Amygdala (tissue), 56 donors: Measurements from ENCODE around the gene STBD1.

ENCODE experiments used
- DNase-seq, 56 donors: peaks; one replicate each; lab custom pipeline; 2025; lab: John Stamatoyannopoulos, UW

STBD1 gene

GRCh38 chr4:76305971-76306881, at the start of gene STBD1:
Gene STBD1 (plus strand): TSS chr4:76306733. CDS start chr4:76306770, 37 bp downstream.
- peak in 39 of 56 donors; percentile 8 to 67 (median 35) for DNase-seq

GRCh38 chr4:76256968-76257367, 49.6 kb upstream of the STBD1 start:
- no peak for DNase-seq

- DNase-seq: no peak
These were observed 48.7 kb upstream of the STBD1 start for GRCh38 chr4:76257824-76258223.

- DNase-seq: no peak
These were observed 46.0 kb upstream of the STBD1 start for GRCh38 chr4:76260571-76260970.

GRCh38 chr4:76265631-76266218, 40.8 kb upstream of the STBD1 start:
- DNase-seq: no peak

- no peak for DNase-seq
These were observed 39.9 kb upstream of the STBD1 start for GRCh38 chr4:76266627-76267026.

- DNase-seq: no peak
These were observed 38.7 kb upstream of the STBD1 start for GRCh38 chr4:76267811-76268210.

GRCh38 chr4:76270244-76271175, 36.0 kb upstream of the STBD1 start:
- no peak for DNase-seq

- no peak for DNase-seq
These were observed 35.3 kb upstream of the STBD1 start for GRCh38 chr4:76271248-76271647.

- DNase-seq: no peak
These were observed 34.5 kb upstream of the STBD1 start for GRCh38 chr4:76272073-76272472.

- no peak for DNase-seq
These were observed 34.0 kb upstream of the STBD1 start for GRCh38 chr4:76272582-76272981.

- no peak for DNase-seq
These were observed 33.5 kb upstream of the STBD1 start for GRCh38 chr4:76272999-76273398.

- DNase-seq: no peak
These were observed 30.9 kb upstream of the STBD1 start for GRCh38 chr4:76275486-76276124.

- no peak for DNase-seq
These were observed 29.7 kb upstream of the STBD1 start for GRCh38 chr4:76276813-76277212.

GRCh38 chr4:76277667-76278066, 28.9 kb upstream of the STBD1 start:
- no peak for DNase-seq

GRCh38 chr4:76278583-76278982, 27.9 kb upstream of the STBD1 start:
- no peak for DNase-seq

GRCh38 chr4:76279462-76279861, 27.1 kb upstream of the STBD1 start:
- DNase-seq: peak in 1 of 56 donors; percentile 7

GRCh38 chr4:76280488-76281441, 25.8 kb upstream of the STBD1 start:
- no peak for DNase-seq

GRCh38 chr4:76281594-76281993, 24.9 kb upstream of the STBD1 start:
- peak in 2 of 56 donors; percentile 5 to 6 for DNase-seq
